Measurements from ENCODE around the gene FAM50A. TPM values are rescaled to one million over a fixed set of nuclear protein-coding genes. Genes with fewer than 3 reads are reported as not detected.

FAM50A gene
- total RNA-seq, 1 donor = 10.5 TPM

Small RNA genes within 50 kb of the gene (small RNA-seq; reads per million reads assigned to genes)
- gene MIR6858 (not detected), gene RN7SL697P (not detected), gene SNORA70 (not detected)

Other genes starting within 250 kb of the FAM50A start
- not detected for gene OPN1MW2, start 224.4 kb upstream of the FAM50A start, total RNA-seq
- not detected for gene OPN1MW3, start 186.6 kb upstream of the FAM50A start, total RNA-seq
- under 0.01 TPM for gene TEX28, start 149.0 kb upstream of the FAM50A start, total RNA-seq
- gene TKTL1, start 148.3 kb upstream of the FAM50A start, total RNA-seq = 0.27 TPM
- 868 TPM for gene FLNA, start 69.5 kb upstream of the FAM50A start, total RNA-seq
- 24.5 TPM for gene EMD, start 64.8 kb upstream of the FAM50A start, total RNA-seq
- 7,558 TPM for gene RPL10, start 45.8 kb upstream of the FAM50A start, total RNA-seq
- 89.7 TPM for gene DNASE1L1, start 34.9 kb upstream of the FAM50A start, total RNA-seq
- 42.3 TPM for gene TAFAZZIN, start 32.6 kb upstream of the FAM50A start, total RNA-seq
- 95.1 TPM for gene ATP6AP1, start 15.5 kb upstream of the FAM50A start, total RNA-seq
- 85.9 TPM for gene GDI1, start 7.0 kb upstream of the FAM50A start, total RNA-seq
- gene PLXNA3, start 14.1 kb downstream of the FAM50A start, total RNA-seq = 12.1 TPM
- gene LAGE3, start 35.1 kb downstream of the FAM50A start, total RNA-seq = 47.1 TPM
- 54.4 TPM for gene UBL4A, start 42.5 kb downstream of the FAM50A start, total RNA-seq
- gene SLC10A3, start 46.5 kb downstream of the FAM50A start, total RNA-seq = 37.2 TPM
- 43.9 TPM for gene FAM3A, start 72.1 kb downstream of the FAM50A start, total RNA-seq
- gene G6PD, start 102.7 kb downstream of the FAM50A start, total RNA-seq = 110 TPM
- 13.2 TPM for gene IKBKG, start 103.5 kb downstream of the FAM50A start, total RNA-seq
- gene CTAG1A, start 141.0 kb downstream of the FAM50A start, total RNA-seq = not detected
- gene CTAG1B, start 175.1 kb downstream of the FAM50A start, total RNA-seq = not detected
- gene CTAG2, start 209.4 kb downstream of the FAM50A start, total RNA-seq = not detected

All from hematopoietic multipotent progenitor cell (in vitro differentiated cells).